WTC11 (cell line): ENCODE data around the gene MAP3K5.

ENCODE experiments used
- OVOL2 ChIP-seq: fragments of 250-450 bp; sonication (Bioruptor Pico); IDR thresholded peaks from 2 replicates; pipeline ENCODE4 v1.9.0; 2021; ENCODE audit warnings: mild to moderate bottlenecking, borderline replicate concordance
- TCF7 ChIP-seq: sonication (generic); formaldehyde crosslinking; IDR thresholded peaks from 2 replicates; pipeline ENCODE4 v1.8.0; 2022; ENCODE audit warnings: mild to moderate bottlenecking, low read depth, missing genetic modification reagents, moderate library complexity
- USF1 ChIP-seq: sonication (generic); formaldehyde crosslinking; IDR thresholded peaks from 2 replicates; pipeline ENCODE4 v1.8.0; 2022; ENCODE audit warnings: mild to moderate bottlenecking, missing genetic modification reagents

GRCh38 chr6:136647363-136647852 lies 144.9 kb downstream of the MAP3K5 start:
- TF ChIP-seq USF1 (CRISPR knock-in tag) (no peak), TCF7 (CRISPR knock-in tag) (no peak), OVOL2 (CRISPR knock-in tag) (no peak)
